ENCODE data around the gene SSX2IP.
"Not testable (repeated sequence)": the region's sequence is repeated elsewhere in the genome, so short reads cannot be mapped to it uniquely, and the experiment has no call there.

The SSX2IP gene

GRCh38 chr1:84674705-84675104 is 15.6 kb downstream of the SSX2IP start:
- no peak for DNase-seq

GRCh38 chr1:84674021-84674420 is 16.2 kb downstream of the SSX2IP start:
- no peak for DNase-seq

- no peak for DNase-seq
Observed at GRCh38 chr1:84672080-84672854, 18.0 kb downstream of the SSX2IP start.

- no peak for DNase-seq
Observed at GRCh38 chr1:84669831-84670230, 20.4 kb downstream of the SSX2IP start.

- DNase-seq = peak in 1 of 2 donors; percentile 37
Observed at GRCh38 chr1:84668185-84668584, 22.1 kb downstream of the SSX2IP start.

GRCh38 chr1:84665703-84666317 is 24.5 kb downstream of the SSX2IP start:
- DNase-seq = no peak

- DNase-seq = no peak
Observed at GRCh38 chr1:84653130-84653677, 37.1 kb downstream of the SSX2IP start.

GRCh38 chr1:84644472-84644871 is 45.8 kb downstream of the SSX2IP start:
- DNase-seq = no peak

- no peak for DNase-seq
Observed at GRCh38 chr1:84643183-84643582, 47.1 kb downstream of the SSX2IP start.

- no peak for DNase-seq
Observed at GRCh38 chr1:84642774-84643173, 47.5 kb downstream of the SSX2IP start.

GRCh38 chr1:84639731-84640130 is 50.5 kb downstream of the SSX2IP start:
- DNase-seq = not testable (repeated sequence)

GRCh38 chr1:84635429-84635828 is 54.8 kb downstream of the SSX2IP start:
- no peak for DNase-seq

GRCh38 chr1:84634536-84635205 is 55.6 kb downstream of the SSX2IP start:
- DNase-seq = no peak

GRCh38 chr1:84632673-84633434 is 57.4 kb downstream of the SSX2IP start:
- DNase-seq = no peak

- DNase-seq = no peak
Observed at GRCh38 chr1:84632137-84632536, 58.1 kb downstream of the SSX2IP start.

GRCh38 chr1:84624876-84625275 is 65.4 kb downstream of the SSX2IP start:
- DNase-seq = no peak

- DNase-seq = no peak
Observed at GRCh38 chr1:84621553-84621952, 68.7 kb downstream of the SSX2IP start.

- peak; percentile 78 to 81 for DNase-seq
Observed at GRCh38 chr1:84620720-84621313, 69.4 kb downstream of the SSX2IP start.

GRCh38 chr1:84619383-84620102 is 70.7 kb downstream of the SSX2IP start:
- no peak for DNase-seq

- DNase-seq = no peak
Observed at GRCh38 chr1:84617349-84617748, 72.9 kb downstream of the SSX2IP start.

GRCh38 chr1:84615790-84616189 is 74.5 kb downstream of the SSX2IP start:
- DNase-seq = no peak

GRCh38 chr1:84613887-84614286 is 76.4 kb downstream of the SSX2IP start:
- DNase-seq = no peak

Data from CD4-positive, alpha-beta T cell treated with Interleukin-4 for 1 hour (primary cell).